DND-41 (cell line): ENCODE results near the gene DFFB.

Experiments used
- EZH2 ChIP-seq: IDR thresholded peaks from 3 replicates; pipeline ENCODE4 v1.6.1; 2012; ENCODE audit warnings: borderline replicate concordance, low read depth, mild to moderate bottlenecking, moderate library complexity, low read length, inconsistent platforms; ENCODE audit not compliant: severe bottlenecking
- TF ChIP-seq, protein P1 (sequence below): IDR thresholded peaks from 2 replicates; pipeline ENCODE4 v1.5.1; 2012; ENCODE audit warnings: borderline replicate concordance, low read length, moderate library complexity, mild to moderate bottlenecking; ENCODE audit not compliant: poor library complexity, severe bottlenecking; ENCODE audit errors: extremely low read depth

GRCh38 chr1:3896396-3897000 is 39.2 kb downstream of the DFFB start:
- TF ChIP-seq, protein P1, sequence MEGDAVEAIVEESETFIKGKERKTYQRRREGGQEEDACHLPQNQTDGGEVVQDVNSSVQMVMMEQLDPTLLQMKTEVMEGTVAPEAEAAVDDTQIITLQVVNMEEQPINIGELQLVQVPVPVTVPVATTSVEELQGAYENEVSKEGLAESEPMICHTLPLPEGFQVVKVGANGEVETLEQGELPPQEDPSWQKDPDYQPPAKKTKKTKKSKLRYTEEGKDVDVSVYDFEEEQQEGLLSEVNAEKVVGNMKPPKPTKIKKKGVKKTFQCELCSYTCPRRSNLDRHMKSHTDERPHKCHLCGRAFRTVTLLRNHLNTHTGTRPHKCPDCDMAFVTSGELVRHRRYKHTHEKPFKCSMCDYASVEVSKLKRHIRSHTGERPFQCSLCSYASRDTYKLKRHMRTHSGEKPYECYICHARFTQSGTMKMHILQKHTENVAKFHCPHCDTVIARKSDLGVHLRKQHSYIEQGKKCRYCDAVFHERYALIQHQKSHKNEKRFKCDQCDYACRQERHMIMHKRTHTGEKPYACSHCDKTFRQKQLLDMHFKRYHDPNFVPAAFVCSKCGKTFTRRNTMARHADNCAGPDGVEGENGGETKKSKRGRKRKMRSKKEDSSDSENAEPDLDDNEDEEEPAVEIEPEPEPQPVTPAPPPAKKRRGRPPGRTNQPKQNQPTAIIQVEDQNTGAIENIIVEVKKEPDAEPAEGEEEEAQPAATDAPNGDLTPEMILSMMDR, result no peak
- no peak for TF ChIP-seq EZH2
